HG03064 (cell line): ENCODE data around the gene ECM1.

Experiments
- ATAC-seq: cut with Tn5 transposase; IDR thresholded peaks from one replicate; pipeline ENCODE4 v1.9.1; 2021; ENCODE audit warnings: low read depth; ENCODE audit not compliant: unreplicated experiment

The ECM1 gene

DNA sequence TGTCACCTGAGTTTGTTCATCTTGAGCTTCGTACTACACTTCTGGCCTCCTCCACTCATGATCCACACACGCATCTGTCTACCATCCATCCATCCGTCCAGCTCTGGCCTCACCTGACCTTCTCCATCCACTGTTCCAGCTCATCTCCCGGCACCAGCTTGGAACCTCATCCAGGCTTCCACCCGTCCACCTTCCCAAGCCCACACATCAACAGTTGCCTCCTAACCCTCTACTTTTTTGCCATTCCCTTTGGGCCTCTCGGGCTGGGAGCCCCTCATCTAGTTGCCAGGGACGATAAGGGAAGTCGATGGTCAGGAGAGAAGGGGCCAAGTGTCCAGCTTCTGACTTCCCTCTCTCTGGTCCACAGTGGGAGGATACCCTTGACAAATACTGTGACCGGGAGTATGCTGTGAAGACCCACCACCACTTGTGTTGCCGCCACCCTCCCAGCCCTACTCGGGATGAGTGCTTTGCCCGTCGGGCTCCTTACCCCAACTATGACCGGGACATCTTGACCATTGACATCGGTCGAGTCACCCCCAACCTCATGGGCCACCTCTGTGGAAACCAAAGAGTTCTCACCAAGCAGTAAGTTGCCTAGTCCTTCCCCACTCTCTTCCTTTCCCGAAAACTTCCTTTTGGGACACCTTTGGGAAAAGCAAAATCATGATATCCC lies 4.2 kb downstream of the ECM1 start:
- no peak for ATAC-seq

DNA sequence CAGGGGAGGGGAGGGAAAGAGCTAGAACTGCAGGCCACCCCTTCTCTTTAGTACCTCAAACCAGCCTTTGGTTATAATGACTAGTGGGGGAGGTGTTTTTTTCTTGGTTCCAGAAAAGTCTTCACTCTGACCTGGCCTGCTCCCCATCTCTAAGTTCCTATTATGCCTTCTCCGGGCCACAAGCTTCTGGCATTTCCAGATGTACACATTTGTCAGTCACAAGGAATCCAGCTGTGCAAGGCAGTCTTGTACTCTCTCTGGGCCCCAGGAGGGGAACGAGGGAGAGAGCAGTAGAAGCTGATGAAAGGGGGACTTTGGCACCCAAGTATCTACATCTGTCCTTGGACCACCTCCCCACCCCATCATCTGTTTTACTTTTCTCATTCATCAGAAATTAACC lies 4.9 kb downstream of the ECM1 start:
- ATAC-seq, result no peak

DNA sequence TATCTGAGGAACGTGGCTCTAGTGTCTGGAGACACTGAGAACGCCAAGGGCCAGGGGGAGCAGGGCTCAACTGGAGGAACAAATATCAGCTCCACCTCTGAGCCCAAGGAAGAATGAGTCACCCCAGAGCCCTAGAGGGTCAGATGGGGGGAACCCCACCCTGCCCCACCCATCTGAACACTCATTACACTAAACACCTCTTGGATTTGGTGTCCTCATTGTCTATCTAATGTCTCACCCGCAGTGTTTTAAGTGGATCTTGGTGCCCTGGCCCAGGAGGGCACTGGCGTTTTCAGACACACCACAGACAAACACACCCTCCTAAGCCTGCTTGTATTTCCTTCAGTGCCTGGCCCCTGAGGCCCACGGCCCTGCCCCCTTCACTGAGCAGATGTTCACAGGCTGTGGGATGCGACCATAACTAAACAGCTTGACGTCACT lies 5.5 kb downstream of the ECM1 start:
- ATAC-seq, result no peak

DNA sequence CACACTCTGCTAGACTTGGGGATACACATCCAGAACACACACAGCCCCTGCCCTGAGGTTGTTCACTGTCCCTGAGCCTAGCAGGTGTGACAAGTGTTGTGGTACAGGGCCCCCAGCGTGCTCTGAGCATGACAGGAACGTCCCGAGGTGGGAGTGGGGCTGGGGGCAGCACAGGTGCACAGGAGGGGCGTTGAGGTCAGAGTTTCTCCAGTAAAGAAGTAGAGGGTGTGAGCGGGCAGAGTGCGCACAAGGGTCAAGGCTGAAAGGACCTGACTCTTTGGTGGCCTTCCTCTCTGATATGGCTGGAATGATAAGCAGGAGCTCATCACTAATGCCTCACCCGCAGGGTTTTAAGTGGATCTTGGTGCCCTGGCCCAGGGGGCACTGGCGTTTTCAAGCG lies 6.4 kb downstream of the ECM1 start:
- no peak for ATAC-seq

DNA sequence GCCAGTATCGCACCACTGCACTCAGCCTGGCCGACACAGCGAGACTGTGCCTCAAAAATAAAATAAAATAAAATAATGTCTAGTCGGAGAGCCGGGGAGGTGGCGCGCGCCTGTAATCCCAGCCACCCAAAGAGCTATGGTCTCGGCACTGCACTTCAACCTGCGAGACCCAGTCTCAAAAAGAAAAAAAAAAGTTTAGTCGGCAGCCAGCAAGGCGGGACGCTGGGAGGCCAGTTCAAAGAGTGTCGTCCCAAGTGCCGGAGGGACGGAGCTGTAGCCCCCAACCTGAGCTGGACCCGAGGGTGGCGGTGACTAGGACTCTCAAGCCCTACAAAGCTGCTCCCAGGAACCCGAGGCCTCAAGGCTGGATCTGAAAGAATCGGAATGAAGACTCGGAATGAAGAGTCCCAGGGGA lies 7.0 kb downstream of the ECM1 start:
- ATAC-seq, result no peak

DNA sequence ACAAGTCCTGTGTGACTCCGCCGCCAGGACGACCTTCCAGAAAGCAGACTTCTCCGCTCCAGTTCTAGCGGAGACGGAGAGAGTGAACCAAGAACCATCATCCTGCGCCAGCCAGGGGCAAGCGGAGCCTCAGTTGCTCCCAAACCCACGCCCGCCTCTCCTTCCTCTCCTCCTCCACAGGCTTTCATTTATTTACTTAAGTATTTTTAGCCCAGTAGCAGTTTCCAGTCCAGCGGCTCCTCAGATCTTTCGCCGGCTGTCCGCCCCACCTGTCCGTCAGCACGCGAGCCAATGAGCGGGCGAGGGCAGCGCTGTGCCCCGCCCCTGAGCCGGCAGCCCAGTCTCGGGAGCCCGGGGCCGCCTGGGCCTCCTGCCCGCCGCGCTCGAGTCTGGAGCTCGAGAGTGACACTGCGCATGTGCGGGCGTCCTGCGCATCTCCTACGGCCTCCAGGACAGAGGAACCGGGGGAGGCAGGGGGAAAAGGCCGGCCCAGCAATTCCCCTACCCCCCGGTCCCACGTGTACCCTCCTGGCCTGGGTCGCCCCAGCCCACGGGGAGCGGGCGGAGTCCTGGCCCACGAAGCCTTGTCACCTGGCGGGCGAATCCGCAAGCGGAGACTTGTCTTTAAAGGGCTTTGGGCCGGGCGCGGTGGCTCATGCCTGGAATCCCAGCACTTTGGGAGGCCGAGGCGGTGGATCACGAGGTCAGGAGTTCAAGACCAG lies 7.6 kb downstream of the ECM1 start, which contains the start of gene FALEC:
Gene FALEC, plus strand, starts transcription at position 425 of the 722 bp plus-strand sequence.
- ATAC-seq, result peak; percentile 89

DNA sequence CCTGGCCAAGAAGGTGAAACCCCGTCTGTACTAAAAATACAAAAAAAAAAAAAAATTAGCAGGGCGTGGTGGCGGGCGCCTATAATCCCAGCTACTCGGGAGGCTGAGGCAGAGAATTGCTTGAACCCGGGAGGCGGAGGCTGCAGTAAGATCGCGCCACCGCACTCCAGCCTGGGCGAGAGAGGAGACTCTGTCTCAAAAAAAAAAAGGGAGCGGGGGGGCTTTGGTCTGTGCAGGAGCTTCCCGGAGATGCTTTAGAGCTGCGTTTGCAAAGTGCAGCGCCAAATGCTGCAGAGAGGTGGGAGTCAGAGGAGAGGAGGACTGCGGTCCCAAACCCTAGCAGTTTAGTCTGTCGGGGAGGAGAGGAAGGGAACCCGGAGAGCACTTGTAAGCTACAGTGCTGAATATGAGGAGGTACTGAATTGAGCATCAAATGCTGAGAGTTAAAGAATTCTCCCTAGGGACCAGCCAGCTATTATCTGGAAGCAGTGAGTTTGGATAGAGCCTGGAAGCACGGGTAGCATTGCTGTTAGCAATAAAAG lies 8.2 kb downstream of the ECM1 start:
- no peak for ATAC-seq

DNA sequence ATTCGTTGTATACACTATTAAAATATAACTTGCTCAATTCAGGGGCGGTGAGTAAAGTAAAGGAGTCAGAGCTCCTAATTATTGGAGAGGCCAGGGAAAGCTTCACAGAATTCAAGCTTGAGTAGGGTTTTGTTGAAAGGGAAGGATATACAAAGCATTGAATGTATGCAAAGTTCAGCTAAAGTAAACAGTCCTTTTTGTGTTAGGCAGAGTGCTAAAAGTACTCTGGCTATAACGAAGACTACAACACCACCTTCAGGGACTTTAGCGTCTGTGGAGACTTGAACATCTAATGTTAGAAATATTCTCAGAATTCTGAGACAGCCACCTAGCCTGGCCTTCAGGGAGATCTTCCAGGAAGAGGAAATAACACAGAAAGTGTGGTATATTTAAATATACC lies 8.7 kb downstream of the ECM1 start:
- no peak for ATAC-seq

DNA sequence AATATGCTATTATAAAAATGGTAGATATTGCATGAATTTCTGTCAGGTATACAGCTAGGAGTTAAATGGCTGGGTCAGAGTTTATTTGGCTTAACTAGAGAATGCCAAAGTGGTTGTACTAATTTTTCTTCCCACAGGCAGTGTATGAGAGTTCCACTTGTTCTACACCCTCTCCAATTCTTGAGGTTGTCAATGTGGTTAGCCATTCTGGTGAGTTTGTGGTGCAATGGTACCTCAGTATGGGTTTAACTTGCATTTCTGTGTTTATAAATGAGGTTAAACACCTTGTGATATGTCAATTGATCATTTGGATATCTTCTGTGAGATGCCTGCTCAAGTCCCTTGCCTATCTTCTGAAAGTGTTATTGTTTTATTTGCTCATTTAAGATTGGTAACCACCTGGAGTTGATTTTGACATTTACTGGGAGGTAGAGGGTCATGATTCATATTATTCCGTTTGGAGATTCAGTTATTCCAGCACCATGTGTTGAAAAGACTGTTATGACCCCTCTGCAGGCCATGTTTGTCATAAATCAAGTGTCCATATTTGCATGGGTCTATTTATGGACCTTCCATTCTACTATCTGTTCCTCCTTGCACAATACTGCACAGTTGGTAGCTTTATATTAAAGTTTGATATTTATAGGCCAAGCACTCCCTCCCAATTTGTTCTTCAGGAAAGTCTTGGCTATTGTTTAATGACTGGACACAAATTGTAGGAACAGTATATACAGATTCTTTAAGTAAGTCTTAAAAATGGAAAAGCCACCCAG lies 13.5 kb downstream of the ECM1 start:
- ATAC-seq, result no peak

DNA sequence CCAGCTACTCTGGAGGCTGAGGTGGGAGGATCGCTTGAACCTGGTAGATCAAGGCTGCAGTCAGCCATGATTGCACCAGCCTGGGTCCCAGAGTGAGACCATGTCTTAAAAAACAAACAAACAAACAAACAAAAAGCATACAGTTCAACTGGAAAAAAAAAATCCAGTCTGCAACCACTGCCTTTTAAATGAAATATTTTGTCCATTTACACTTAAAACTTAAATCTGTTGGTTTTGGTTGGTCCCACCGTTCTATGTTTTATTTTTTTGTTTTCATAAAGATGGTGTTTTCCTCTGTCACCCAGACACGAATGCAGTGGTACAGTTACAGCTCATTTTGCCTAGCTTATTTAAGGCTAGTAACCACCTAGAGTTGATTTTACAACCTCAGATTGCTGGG lies 17.4 kb downstream of the ECM1 start:
- ATAC-seq, result no peak

DNA sequence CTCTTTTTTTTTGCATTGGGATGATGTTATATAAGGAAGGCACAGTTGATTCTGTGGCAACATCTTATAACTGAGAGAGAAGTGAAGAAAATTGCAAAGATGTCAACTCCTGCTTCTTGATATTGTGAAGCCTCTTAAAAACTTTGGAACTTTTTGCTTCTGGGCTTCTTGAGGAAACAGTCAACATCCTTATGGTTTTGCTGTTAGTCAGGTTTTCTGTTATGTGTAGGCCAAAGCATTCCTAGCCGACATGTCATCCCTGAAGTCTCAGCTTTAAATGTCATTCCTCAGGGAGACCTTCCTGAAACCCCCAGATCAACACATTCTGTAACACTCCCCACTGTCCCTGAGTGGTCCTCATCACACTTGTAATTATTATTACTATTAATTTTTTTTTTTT lies 20.3 kb downstream of the ECM1 start:
- ATAC-seq, result no peak

DNA sequence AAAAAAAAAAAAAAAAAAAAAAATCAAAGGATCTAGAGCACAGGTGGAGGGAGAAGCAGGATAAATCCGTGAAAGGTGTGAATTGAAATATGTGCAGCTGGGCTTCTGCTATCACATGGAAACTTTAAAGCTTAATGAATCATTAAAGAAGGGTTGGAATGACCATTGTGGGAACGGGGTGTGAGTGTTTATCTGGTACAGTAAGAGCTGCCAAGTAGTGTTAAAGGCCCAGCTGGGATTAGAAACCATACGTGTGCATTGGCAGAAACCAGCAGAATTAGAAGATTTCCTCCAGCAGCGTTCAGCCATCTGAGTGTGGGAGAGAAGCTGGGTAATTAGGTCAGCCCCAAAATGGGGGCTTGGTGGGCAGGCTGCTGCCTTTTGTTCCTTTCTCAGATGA lies 21.1 kb downstream of the ECM1 start:
- no peak for ATAC-seq

DNA sequence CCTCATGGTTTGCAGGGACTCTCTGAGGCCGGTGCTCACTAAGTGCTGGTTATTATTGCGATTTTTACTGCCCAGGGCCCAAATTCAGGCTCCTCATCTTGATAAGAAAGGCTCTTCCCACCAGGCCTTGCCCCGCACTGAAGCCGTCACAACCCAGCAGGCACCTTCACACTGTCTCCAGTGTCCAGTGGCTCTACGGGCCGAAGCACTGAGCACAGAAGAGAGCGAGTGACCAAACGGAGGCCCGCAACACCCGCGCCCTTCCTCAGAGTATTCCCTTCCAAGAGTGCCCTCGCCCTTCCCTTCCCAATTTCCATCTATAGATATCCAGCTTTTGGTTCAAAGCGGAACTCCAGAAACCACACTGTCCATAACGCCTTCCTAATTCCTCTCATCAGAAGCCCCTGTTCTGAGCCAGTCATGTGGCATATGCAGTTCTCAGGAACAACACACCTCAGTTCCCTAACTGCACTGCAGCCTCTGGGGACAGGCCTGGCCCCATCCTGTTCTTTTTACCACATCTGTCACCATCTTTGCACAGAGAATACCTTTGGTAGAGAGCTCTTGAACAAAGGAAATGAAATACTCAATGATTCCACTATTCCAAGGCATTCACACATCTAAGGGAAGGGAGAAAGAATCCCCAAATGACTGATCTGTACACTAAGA lies 22.7 kb downstream of the ECM1 start:
- no peak for ATAC-seq

DNA sequence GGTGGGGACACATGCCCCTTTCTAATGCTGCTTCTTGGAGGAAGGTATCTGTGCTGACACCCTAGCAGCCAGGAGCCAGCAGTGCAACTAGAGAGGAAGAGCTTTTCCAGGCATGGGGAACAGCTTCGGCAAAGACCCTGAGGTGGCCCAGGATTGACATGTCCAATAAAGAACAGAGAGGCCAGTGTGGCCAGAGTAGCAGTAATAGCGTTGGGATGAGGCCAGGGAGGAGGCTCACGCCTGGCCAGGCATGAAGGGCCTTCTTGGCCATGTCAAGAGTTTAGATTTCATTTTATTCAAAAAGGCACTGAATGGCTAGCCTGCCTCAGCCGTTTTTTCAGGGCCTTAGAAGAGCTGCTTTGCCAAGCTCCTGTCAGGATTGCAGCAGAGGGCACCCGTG lies 25.0 kb downstream of the ECM1 start:
- ATAC-seq, result no peak

DNA sequence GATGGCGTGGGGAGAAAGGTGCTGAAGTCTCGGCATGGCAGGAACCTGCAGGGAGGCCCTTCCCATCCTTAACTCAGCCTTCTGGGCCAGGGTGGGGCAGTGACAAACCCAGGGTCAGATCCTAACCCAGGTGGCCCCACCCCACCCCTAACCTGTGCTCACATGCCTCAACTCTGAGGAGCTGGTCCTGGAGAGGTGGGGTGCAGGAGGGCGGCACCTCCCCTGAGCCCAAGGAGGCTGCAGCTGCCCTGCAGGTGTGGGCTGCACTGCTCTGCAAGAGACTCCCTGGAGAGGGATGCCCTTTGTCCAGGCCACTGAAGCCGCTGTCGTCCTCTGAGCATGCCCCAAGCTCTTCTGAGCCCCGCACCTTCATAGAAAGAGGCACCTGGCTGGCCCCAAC lies 26.1 kb downstream of the ECM1 start:
- no peak for ATAC-seq

DNA sequence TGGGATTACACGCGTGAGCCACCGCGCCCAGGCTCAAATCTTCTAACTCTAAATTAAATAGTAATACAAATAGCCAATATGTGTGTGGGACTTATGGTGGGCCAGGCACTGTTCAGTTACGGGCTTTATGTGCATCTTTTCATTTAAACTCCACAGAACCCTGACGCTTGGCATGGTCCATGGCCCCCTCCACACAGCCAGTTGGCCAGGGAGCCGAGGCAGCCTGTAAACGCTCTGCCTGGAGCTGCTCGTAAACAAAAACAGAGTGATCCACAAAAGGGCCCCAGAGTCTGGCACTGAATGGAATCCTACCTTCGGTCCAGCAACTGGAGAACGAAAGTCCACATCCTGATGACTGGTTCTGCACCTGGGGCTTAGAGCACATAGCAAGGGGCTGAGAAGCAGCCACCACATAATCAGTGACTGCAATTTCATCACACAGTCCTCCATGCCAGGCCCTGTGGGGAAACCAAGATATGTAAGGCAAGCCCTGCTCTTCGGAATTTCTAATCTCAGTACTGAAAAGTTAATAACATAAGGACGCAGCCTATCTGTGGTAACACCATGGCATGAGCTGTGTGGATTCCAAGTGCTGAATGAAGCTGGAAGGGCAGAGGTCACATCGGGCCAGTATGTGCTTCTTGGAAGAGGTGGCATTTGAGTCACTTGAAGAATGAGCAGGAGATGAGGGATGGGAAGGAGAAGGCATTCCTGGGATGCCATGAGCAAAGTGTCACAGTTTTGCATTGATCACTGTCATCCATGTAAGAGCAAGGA lies 27.8 kb downstream of the ECM1 start:
- no peak for ATAC-seq

DNA sequence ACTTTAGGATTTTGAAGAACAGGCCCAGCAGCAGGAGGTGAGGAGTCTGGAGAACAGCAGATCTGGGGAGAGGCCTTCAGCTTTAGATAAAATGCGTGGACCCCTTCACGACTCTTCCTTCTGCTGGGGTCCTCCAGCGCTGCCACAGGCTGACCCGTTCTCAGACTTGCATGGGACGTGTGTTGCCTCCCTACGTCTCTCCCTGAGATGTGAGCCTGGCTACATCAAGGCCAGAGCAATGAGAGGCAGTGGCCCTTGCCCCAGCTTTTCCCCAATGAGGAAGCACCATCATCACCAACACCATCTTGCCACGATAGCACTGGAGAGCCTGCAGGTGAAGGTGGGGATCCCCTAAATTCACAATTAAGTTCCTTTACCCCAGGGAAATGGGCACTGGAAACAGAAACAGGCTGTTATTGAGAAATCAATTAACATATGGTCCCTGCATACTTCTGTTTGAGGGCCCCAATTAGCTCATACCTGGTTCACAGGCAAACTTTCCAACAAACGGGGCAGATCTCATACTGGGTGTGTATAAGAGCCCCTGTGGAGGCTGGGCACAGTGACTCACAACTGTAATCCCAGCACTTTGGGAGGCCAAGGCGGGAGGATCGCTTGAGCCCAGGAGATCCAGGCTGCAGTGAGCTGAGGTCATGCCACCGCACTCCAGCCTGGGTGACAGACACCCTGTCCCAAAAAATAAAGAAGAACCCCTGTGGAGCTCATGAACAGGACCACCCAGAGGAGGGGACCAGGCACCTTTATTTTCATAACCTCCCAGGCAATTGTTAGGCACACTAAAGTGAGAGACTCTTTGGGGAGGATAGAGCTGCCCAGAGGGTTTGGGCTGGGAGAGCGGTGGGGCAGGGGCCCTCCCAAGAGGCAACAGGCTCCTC lies 29.2 kb downstream of the ECM1 start:
- no peak for ATAC-seq

DNA sequence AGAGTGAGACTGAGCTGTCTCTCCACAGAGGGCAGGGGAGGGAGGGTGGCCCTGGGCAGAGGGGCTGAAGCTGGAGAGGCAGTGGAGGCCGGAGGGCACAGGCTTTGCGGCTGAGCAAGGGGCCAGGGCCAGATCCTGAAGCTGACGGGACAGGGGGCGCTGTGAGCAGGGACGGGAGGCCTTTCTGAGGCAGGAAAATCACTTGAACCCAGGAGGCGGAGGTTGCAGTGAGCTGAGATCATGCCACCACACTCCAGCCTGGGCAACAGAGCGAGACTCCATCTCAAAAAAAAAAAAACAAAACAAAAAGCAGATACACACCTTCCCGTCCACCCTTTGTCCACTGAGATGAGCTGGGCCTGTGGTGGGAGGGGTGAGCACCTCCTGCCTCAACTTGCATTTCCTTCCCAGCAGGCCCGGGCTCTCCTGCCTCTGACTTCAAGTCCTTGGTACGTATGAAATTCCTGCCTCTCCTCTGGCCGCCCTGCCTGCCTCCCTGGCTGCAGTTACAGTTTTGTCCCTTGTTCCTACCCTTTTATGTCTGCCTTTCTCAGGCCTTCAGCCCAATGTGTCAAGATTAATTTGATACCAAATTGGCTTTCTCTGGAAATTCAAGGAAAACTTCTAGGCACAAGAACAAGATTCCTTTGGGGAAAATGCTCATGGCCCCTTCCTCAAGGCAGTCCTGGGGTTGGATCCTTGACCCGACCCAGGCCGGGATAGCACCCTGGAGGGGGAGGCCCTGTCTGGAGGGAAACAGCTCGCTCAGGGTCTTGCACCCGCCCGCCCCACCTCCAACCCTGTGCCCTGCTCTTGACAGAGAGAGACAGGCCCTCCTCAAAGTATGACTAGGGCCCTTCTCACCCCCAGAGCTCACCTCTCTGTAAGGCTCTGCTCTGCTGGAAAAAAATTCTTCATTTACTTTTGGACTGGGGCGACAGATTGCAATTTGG lies 30.1 kb downstream of the ECM1 start:
- ATAC-seq, result no peak
